Measurements from ENCODE around the gene ARHGAP6. TPM values are rescaled to one million over a fixed set of nuclear protein-coding genes. Genes with fewer than 3 reads are reported as not detected.
"Not testable (repeated sequence)": the region's sequence is repeated elsewhere in the genome, so short reads cannot be mapped to it uniquely, and the experiment has no call there.

ARHGAP6 gene
- total and polyA plus RNA-seq, 2 donors from 2014 or later, result 6.0 to 20.4 TPM

DNA sequence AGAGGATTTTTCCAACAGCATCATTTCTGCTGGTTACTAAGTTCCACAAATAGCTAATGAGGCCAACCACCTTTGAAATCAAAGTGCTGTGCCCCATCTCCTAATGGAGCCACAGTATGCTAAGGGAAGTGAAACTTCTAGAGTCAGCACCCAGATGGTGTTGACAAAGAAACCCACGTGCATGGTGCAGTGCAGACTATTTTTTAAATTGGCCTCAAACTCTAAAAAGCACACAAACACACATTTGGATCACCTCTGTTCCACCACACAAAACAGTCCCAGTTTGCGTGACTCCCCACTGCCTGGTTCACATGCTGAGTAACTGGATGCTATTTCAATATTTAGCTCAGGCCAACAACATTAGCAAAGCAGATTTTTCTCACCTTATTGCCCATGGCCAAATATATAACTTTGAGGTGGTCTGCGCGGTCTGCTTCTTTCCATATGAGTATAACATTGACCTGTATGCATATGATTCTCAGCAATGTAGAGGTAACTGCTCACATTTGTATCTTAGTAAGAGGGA is 302.6 kb downstream of the ARHGAP6 start:
- Histone ChIP-seq H3K27me3 (ENCODE audit: control insufficient read depth, insufficient read depth, low read length) (no peaks in the 10 kb centered on the region), H3K36me3 (ENCODE audit: control insufficient read depth in 2 of 3, insufficient read depth in 3 of 3, low read length in 3 of 3) (no peaks in the 10 kb centered on the region), H3K27ac (ENCODE audit: low read depth in 2 of 2, low read length in 2 of 2) (no peak overlapping the region), H3K4me3 (ENCODE audit: low read length in 3 of 3) (no peak overlapping the region), H3K9me3 (ENCODE audit: control insufficient read depth in 2 of 3, insufficient read depth in 1 of 3, low read length in 3 of 3) (no peaks in the 10 kb centered on the region), H3K9ac (ENCODE audit: low read length in 3 of 3) (no peak overlapping the region), H3K4me1 (ENCODE audit: control insufficient read depth in 2 of 3, insufficient read depth in 2 of 3, low read depth in 1 of 3, low read length in 3 of 3) (no peaks in the 10 kb centered on the region)
- DNase-seq (no peak), FAIRE-seq (no peak)
- intact Hi-C loops (cut with DNase I), result no loop called here
- TF ChIP-seq CTCF (IDR thresholded peaks at IDR 0.05; ENCODE audit: borderline replicate concordance, extremely low read depth, insufficient read depth), result no peak

DNA sequence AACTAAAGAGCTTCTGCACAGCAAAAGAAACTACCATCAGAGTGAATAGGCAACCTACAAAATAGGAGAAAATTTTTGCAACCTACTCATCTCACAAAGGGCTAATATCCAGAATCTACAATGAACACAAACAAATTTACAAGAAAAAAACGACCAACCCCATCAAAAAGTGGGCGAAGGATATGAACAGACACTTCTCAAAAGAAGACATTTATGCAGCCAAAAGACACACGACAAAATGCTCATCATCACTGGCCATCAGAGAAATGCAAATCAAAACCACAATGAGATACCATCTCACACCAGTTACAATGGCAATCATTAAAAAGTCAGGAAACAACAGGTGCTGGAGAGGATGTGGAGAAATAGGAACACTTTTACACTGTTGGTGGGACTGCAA is 304.1 kb downstream of the ARHGAP6 start:
- DNase-seq; intact Hi-C loops (cut with DNase I); H3K9me3 ChIP-seq (ENCODE audit: control insufficient read depth in 2 of 3, insufficient read depth in 1 of 3, low read length in 3 of 3); H3K27me3 ChIP-seq (ENCODE audit: control insufficient read depth, insufficient read depth, low read length); H3K4me3 ChIP-seq (ENCODE audit: low read length in 3 of 3); H3K4me1 ChIP-seq (ENCODE audit: control insufficient read depth in 2 of 3, insufficient read depth in 2 of 3, low read depth in 1 of 3, low read length in 3 of 3); H3K27ac ChIP-seq (ENCODE audit: low read depth in 2 of 2, low read length in 2 of 2); H3K36me3 ChIP-seq (ENCODE audit: control insufficient read depth in 2 of 3, insufficient read depth in 3 of 3, low read length in 3 of 3); FAIRE-seq; H3K9ac ChIP-seq (ENCODE audit: low read length in 3 of 3): not testable (repeated sequence)

- H3K36me3 ChIP-seq (ENCODE audit: control insufficient read depth in 2 of 3, insufficient read depth in 3 of 3, low read length in 3 of 3); intact Hi-C loops (cut with DNase I); H3K4me1 ChIP-seq (ENCODE audit: control insufficient read depth in 2 of 3, insufficient read depth in 2 of 3, low read depth in 1 of 3, low read length in 3 of 3); H3K27ac ChIP-seq (ENCODE audit: low read depth in 2 of 2, low read length in 2 of 2); H3K9me3 ChIP-seq (ENCODE audit: control insufficient read depth in 2 of 3, insufficient read depth in 1 of 3, low read length in 3 of 3); H3K9ac ChIP-seq (ENCODE audit: low read length in 3 of 3); H3K27me3 ChIP-seq (ENCODE audit: control insufficient read depth, insufficient read depth, low read length); FAIRE-seq; H3K4me3 ChIP-seq (ENCODE audit: low read length in 3 of 3): not testable (repeated sequence)
- DNase-seq, result peak in 1 of 5 donors; percentile 6
Measured at GRCh38 chrX:11355944-11356343, 309.8 kb downstream of the ARHGAP6 start.

GRCh38 chrX:11355259-11355909 is 310.3 kb downstream of the ARHGAP6 start:
- intact Hi-C loops (cut with DNase I), result no loop called here
- H3K27ac ChIP-seq (ENCODE audit: low read depth in 2 of 2, low read length in 2 of 2), result no peak overlapping the region
- H3K36me3 ChIP-seq (ENCODE audit: control insufficient read depth in 2 of 3, insufficient read depth in 3 of 3, low read length in 3 of 3), result no peaks in the 10 kb centered on the region
- no peaks in the 10 kb centered on the region for H3K9me3 ChIP-seq (ENCODE audit: control insufficient read depth in 2 of 3, insufficient read depth in 1 of 3, low read length in 3 of 3)
- no peak overlapping the region for H3K9ac ChIP-seq (ENCODE audit: low read length in 3 of 3)
- H3K27me3 ChIP-seq (ENCODE audit: control insufficient read depth, insufficient read depth, low read length), result peaks cover 2% of the 10 kb centered on the region
- H3K4me3 ChIP-seq (ENCODE audit: low read length in 3 of 3), result no peak overlapping the region
- no peak for FAIRE-seq
- no peak for DNase-seq
- H3K4me1 ChIP-seq (ENCODE audit: control insufficient read depth in 2 of 3, insufficient read depth in 2 of 3, low read depth in 1 of 3, low read length in 3 of 3), result peaks cover 0 to 3% (median 0%) of the 10 kb centered on the region in 3 donors
- TF ChIP-seq CTCF (IDR thresholded peaks at IDR 0.05; ENCODE audit: borderline replicate concordance, extremely low read depth, insufficient read depth), result no peak

Data from kidney (tissue), 14 donors.